GM19397 (cell line): ENCODE results near the gene ELMO1.

Experiments used
- ATAC-seq: cut with Tn5 transposase; IDR thresholded peaks from one replicate; pipeline ENCODE4 v1.9.1; 2021; ENCODE audit warnings: mild to moderate bottlenecking, moderate library complexity; ENCODE audit not compliant: unreplicated experiment

Gene ELMO1

GRCh38 chr7:37448636-37449361 lies at the start of gene ELMO1:
Gene ELMO1 (minus strand): TSS chr7:37448864. CDS start chr7:37342690, 106,174 bp downstream.
- ATAC-seq = peak; percentile 92

- no peak for ATAC-seq
Measured at GRCh38 chr7:37497576-37497975, 48.9 kb upstream of the ELMO1 start.

- no peak for ATAC-seq
Measured at GRCh38 chr7:37495574-37496184, 47.0 kb upstream of the ELMO1 start.

GRCh38 chr7:37494926-37495325 lies 46.3 kb upstream of the ELMO1 start:
- no peak for ATAC-seq

GRCh38 chr7:37493810-37494209 lies 45.1 kb upstream of the ELMO1 start:
- ATAC-seq = no peak

GRCh38 chr7:37493123-37493522 lies 44.5 kb upstream of the ELMO1 start:
- ATAC-seq = no peak

GRCh38 chr7:37491919-37492694 lies 43.4 kb upstream of the ELMO1 start:
- ATAC-seq = no peak

- no peak for ATAC-seq
Measured at GRCh38 chr7:37489703-37490102, 41.0 kb upstream of the ELMO1 start.

- no peak for ATAC-seq
Measured at GRCh38 chr7:37488163-37488764, 39.6 kb upstream of the ELMO1 start.

GRCh38 chr7:37484426-37485073 lies 35.9 kb upstream of the ELMO1 start:
- ATAC-seq = no peak

- ATAC-seq = no peak
Measured at GRCh38 chr7:37483627-37484026, 35.0 kb upstream of the ELMO1 start.

- ATAC-seq = no peak
Measured at GRCh38 chr7:37482953-37483352, 34.3 kb upstream of the ELMO1 start.

- no peak for ATAC-seq
Measured at GRCh38 chr7:37482505-37482904, 33.8 kb upstream of the ELMO1 start.

- ATAC-seq = no peak
Measured at GRCh38 chr7:37481722-37482288, 33.1 kb upstream of the ELMO1 start.

- no peak for ATAC-seq
Measured at GRCh38 chr7:37481154-37481553, 32.5 kb upstream of the ELMO1 start.

GRCh38 chr7:37480041-37481031 lies 31.7 kb upstream of the ELMO1 start:
- ATAC-seq = no peak

- no peak for ATAC-seq
Measured at GRCh38 chr7:37476881-37477450, 28.3 kb upstream of the ELMO1 start.

- ATAC-seq = no peak
Measured at GRCh38 chr7:37476428-37476827, 27.8 kb upstream of the ELMO1 start.

GRCh38 chr7:37475646-37476045 lies 27.0 kb upstream of the ELMO1 start:
- ATAC-seq = no peak
